HG03139 (cell line): ENCODE results near the gene WNT9B.

Experiments used
- ATAC-seq: cut with Tn5 transposase; IDR thresholded peaks from one replicate; pipeline ENCODE4 v1.9.1; 2021; ENCODE audit not compliant: unreplicated experiment

WNT9B gene

GRCh38 chr17:46853896-46854444, 2.6 kb downstream of the WNT9B start:
- ATAC-seq = no peak

- ATAC-seq = no peak
These were observed 3.1 kb downstream of the WNT9B start for GRCh38 chr17:46854515-46854914.

- ATAC-seq = no peak
These were observed 3.6 kb downstream of the WNT9B start for GRCh38 chr17:46854948-46855347.

GRCh38 chr17:46857600-46857999, 6.2 kb downstream of the WNT9B start:
- no peak for ATAC-seq

- no peak for ATAC-seq
These were observed 8.6 kb downstream of the WNT9B start for GRCh38 chr17:46859996-46860395.

GRCh38 chr17:46862949-46863348, 11.6 kb downstream of the WNT9B start:
- ATAC-seq = no peak

GRCh38 chr17:46863383-46864121, 12.2 kb downstream of the WNT9B start:
- no peak for ATAC-seq

GRCh38 chr17:46865100-46865499, 13.7 kb downstream of the WNT9B start:
- no peak for ATAC-seq

- ATAC-seq = no peak
These were observed 14.9 kb downstream of the WNT9B start for GRCh38 chr17:46866325-46866724.

GRCh38 chr17:46866747-46867146, 15.4 kb downstream of the WNT9B start:
- ATAC-seq = no peak

- no peak for ATAC-seq
These were observed 17.4 kb downstream of the WNT9B start for GRCh38 chr17:46868689-46869187.

GRCh38 chr17:46869296-46869695, 17.9 kb downstream of the WNT9B start:
- ATAC-seq = no peak

- no peak for ATAC-seq
These were observed 18.8 kb downstream of the WNT9B start for GRCh38 chr17:46869975-46870803.

- no peak for ATAC-seq
These were observed 21.0 kb downstream of the WNT9B start for GRCh38 chr17:46872421-46872820.

- no peak for ATAC-seq
These were observed 22.7 kb downstream of the WNT9B start for GRCh38 chr17:46873941-46874645.

GRCh38 chr17:46874906-46875305, 23.5 kb downstream of the WNT9B start:
- ATAC-seq = no peak

- ATAC-seq = no peak
These were observed 24.5 kb downstream of the WNT9B start for GRCh38 chr17:46875849-46876352.

- no peak for ATAC-seq
These were observed 25.0 kb downstream of the WNT9B start for GRCh38 chr17:46876353-46876887.

- ATAC-seq = no peak
These were observed 25.5 kb downstream of the WNT9B start for GRCh38 chr17:46876926-46877325.

- no peak for ATAC-seq
These were observed 26.1 kb downstream of the WNT9B start for GRCh38 chr17:46877466-46877865.

- ATAC-seq = no peak
These were observed 26.7 kb downstream of the WNT9B start for GRCh38 chr17:46878055-46878454.
